D721Med (cell line): ENCODE results near the gene GTF2I.
"Not testable (repeated sequence)": the region's sequence is repeated elsewhere in the genome, so short reads cannot be mapped to it uniquely, and the experiment has no call there.

ENCODE experiments used
- DNase-seq: peaks from one replicate; pipeline ENCODE4 v3.0.0; 2011; ENCODE audit warnings: low spot score; ENCODE audit not compliant: insufficient read length
- FAIRE-seq: peaks from 2 replicates; lab custom pipeline; 2011; peaks lifted over from hg19 to GRCh38; lab: Jason Lieb, UNC
- TF ChIP-seq, protein P1 (sequence below): IDR thresholded peaks from 2 replicates; pipeline ENCODE4 v1.5.1; 2012; ENCODE audit warnings: mild to moderate bottlenecking, control low read depth; ENCODE audit not compliant: insufficient read depth; ENCODE audit errors: missing control alignments

The GTF2I gene

DNA sequence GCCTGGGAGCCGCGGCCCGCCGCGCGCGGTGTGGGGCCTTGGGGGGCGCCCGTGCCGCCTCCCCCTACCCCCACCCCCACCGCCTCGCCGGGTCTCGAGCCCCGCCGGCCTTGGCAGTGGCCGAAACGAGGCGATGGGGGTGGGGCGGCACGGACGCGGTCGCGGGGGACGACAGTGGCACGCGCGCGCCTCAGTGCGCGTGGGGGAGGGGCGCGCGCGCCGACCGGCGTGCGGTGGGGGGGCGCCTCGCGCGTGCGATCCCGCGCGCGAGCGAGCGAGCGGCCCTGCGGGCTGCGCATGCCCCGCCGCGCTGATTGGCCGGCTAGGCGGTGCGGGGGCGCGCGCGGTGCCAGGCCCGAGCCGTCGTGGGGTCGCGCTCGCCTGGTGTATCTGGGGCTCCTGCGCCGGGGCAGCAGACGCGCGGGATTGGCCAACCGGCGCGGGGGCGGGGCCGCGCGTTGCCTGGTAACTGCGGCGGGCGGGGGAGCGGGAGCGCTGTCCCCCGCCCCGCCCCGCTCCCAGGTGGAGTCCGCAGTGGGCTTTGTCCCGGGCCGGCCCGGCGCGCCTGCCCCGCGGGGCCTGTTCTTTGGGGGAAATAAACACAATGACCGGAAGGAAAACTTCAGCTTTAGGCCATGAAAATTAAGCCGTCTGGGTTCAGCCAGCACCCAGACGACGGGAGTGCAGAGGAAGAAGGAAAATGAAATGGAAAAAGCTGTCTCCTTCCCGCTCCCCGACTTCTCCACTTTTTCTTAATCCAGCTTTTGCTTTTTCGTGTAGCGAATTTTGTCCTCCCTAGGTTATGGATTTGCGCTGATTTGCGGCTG, 873 bp downstream of the GTF2I start:
- FAIRE-seq (no peak), DNase-seq (peak; percentile 87)
- TF ChIP-seq, protein P1, sequence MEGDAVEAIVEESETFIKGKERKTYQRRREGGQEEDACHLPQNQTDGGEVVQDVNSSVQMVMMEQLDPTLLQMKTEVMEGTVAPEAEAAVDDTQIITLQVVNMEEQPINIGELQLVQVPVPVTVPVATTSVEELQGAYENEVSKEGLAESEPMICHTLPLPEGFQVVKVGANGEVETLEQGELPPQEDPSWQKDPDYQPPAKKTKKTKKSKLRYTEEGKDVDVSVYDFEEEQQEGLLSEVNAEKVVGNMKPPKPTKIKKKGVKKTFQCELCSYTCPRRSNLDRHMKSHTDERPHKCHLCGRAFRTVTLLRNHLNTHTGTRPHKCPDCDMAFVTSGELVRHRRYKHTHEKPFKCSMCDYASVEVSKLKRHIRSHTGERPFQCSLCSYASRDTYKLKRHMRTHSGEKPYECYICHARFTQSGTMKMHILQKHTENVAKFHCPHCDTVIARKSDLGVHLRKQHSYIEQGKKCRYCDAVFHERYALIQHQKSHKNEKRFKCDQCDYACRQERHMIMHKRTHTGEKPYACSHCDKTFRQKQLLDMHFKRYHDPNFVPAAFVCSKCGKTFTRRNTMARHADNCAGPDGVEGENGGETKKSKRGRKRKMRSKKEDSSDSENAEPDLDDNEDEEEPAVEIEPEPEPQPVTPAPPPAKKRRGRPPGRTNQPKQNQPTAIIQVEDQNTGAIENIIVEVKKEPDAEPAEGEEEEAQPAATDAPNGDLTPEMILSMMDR: no peak

DNA sequence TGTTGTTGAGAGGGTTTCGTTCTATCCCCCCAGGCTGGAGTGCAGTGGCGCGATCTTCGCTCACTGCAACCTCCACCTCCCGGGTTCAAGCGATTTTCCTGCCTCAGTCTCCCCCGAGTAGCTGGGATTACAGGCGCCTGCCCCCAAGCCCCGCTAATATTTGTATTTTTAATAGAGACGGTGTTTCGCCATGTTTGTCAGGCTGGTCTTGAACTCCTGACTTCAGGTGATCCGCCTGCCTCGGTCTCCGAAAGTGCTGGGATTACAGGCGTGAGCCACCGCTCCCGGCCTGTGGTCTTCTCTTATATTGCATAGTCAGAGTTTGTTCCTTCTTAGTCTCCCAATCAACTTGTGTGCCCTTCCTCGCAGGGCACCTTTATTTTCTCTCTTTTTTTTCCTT, 2.7 kb downstream of the GTF2I start:
- not testable (repeated sequence) for DNase-seq, FAIRE-seq

DNA sequence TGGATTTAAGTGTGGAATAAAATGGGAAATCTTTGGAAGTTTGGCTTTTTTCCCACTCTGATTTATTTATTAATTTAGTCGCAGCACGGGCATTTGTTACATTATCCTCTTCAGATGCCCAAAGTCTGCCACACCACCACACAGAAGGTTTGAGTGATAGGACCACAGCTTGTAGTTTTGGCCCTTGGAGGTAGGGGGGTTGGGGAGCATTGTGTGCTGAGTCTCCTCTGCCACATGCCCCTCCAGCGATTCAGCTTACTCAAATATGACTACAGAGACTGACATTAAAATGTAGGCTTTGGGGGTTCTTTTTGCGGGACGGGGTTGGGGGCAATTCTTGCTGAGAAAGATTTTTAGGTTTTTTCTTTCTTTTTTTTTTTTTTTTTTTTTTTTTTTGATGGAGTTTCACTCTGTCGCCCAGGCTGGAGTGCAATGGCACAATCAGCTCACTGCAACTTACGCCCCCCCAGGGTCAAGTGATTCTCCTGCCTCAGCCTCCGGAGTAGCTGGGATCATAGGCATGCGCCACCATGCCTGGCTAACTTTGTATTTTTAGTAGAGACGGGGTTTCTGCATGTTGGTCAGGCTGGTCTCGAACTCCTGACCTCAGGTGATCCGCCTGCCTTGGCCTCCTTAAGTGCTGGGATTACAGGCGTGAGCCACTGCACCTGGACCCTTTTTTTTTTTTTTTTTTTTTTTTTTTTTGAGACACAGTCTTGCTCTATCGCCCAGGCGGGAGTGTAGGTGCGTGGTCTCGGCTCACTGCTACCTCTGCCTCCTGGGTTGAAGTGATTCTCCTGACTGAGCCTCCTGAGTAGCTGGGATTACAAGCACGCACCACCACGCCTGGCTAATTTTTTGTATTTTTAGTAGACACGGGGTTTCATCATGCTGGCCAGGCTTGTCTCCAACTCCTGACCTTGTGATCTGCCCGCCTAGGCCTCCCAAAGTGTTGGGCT, 4.6 kb downstream of the GTF2I start:
- not testable (repeated sequence) for DNase-seq, FAIRE-seq

DNA sequence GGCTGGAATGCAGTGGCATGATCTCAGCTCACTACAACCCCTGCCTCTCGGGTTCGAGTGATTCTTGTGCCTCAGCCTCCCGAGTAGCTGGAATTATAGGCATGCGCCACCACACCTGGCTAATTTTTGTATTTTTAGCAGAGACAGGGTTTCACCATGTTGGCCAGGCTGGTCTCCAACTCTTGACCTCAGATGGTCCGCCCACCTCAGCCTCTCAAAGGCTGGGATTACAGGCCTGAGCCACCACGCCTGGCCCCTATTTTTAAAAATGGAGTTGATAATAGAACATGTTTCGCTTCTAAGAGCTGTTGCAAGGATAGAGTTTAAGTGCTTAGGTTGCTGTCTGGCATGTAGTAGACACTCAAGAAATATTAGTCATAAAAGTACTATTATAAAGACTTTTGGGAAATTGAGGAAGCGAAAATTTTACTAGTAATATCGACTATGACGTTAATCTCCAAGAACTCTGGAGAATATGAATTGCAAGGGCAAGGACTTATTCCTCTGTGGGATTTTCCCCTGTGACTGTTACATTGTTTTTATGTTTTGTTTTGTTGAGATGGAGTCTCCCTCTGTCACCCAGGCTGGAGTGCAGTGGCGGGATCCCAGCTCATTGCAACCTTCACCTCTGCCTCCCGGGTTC, 7.9 kb downstream of the GTF2I start:
- FAIRE-seq (no peak), DNase-seq (no peak)
- TF ChIP-seq, protein P1: no peak

DNA sequence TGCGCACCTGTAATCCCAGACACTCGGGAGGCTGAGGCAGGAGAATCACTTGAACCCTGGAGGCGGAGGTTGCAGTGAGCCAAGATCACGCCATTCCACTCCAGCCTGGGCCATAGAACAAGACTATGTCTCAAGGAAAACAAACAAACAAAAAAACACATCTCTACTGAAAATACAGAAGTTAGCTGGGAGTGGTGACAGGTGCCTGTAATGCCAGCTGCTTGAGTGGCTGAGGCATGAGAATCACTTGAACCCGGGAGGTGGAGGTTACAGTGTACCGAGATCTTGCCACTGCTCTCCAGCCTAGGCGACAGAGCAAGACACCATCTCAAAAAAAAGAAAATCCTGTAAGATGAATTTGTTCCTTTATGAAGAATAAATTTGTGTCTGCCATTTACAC, 9.5 kb downstream of the GTF2I start:
- not testable (repeated sequence) for DNase-seq, FAIRE-seq

DNA sequence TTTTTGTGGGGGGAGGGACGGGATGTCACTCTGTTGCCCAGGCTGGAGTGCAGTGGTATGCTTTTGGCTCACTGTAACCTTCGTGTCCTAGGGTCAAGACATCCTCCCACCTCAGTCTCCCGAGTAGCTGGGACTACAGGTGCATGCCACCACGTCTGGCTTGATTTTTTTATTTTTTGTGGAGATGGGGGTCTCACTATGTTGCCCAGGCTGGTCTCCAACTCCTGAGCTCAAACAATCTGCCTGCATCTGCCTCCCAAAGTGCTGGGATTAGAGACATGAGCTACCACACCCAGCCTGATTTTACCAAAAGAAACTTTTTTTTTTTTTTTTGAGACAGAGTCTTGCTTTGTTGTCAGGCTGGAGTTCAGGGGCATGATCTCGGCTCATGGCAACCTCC, 10.0 kb downstream of the GTF2I start:
- not testable (repeated sequence) for FAIRE-seq, DNase-seq

DNA sequence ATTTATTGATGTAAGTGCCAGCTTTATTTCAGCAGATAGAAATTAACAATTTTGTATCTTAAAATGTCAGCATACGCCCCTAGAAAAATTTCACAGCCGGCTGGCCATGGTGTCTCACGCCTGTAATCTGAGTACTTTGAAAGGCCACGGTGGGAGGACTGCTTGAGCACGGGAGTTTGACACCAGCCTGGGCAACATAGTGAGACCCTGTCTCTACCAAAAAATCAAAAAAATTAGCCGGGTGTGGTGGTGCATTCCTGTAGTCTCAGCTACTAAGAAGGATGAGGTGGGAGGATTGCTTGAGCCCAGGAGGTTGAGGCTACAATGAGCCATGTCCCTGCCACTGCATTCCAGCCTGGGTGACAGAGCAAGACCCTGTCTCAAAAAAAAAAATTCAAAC, 14.1 kb downstream of the GTF2I start:
- no peak for FAIRE-seq
- TF ChIP-seq, protein P1: no peak
- DNase-seq: no peak

DNA sequence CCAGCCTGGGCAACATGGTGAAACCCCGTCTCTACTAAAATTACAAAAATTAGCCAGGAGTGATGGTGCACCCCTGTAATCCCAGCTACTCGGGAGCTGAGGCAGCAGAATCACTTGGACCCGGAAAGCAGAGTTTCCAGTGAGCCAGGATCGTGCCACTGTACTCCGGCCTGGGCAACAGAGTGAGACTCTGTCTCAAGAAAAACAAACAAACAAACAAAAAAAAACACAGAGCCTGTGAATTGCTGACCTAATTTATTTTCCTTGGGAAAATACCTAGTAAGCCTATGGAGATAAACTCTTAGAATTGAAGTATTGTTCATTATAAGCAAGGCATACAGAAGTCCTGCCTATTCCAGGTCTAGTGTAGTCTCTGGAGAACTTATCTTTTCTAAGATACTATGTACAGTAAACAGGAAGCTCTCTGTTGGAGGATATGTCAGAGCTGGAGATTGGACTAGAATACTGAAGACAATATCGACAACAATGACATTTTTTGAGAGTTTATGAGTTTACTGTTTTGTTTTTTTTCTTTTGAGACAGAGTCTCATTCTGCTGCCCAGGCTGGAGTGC, 14.9 kb downstream of the GTF2I start:
- no peak for DNase-seq
- FAIRE-seq: no peak
- TF ChIP-seq, protein P1: no peak
